DMS53 treated with DMSO at 0.1 percent for 48 hours (cell line): ENCODE data around the gene KLHL8.
A peak's percentile ranks its signal among the peaks of the same experiment; 100 is the strongest.
"Not testable (repeated sequence)": the region's sequence is repeated elsewhere in the genome, so short reads cannot be mapped to it uniquely, and the experiment has no call there.

Experiments
- DNase-seq: peaks from one replicate; lab custom pipeline; 2025; ENCODE audit not compliant: unreplicated experiment; lab: John Stamatoyannopoulos, UW

The KLHL8 gene

GRCh38 chr4:87228262-87228860 lies 7.9 kb upstream of the KLHL8 start:
- no peak for DNase-seq

- DNase-seq: no peak
Observed at GRCh38 chr4:87227751-87228151, 7.3 kb upstream of the KLHL8 start.

- DNase-seq: no peak
Observed at GRCh38 chr4:87225936-87226335, 5.5 kb upstream of the KLHL8 start.

- no peak for DNase-seq
Observed at GRCh38 chr4:87224141-87224923, 3.9 kb upstream of the KLHL8 start.

GRCh38 chr4:87219632-87220093 lies 755 bp downstream of the KLHL8 start:
- no peak for DNase-seq

GRCh38 chr4:87217235-87217763 lies 3.1 kb downstream of the KLHL8 start:
- not testable (repeated sequence) for DNase-seq

GRCh38 chr4:87216469-87216868 lies 3.9 kb downstream of the KLHL8 start:
- DNase-seq: no peak

GRCh38 chr4:87213421-87214075 lies 6.9 kb downstream of the KLHL8 start:
- DNase-seq: no peak

GRCh38 chr4:87211249-87211952 lies 9.0 kb downstream of the KLHL8 start:
- DNase-seq: no peak

- no peak for DNase-seq
Observed at GRCh38 chr4:87209696-87210095, 10.7 kb downstream of the KLHL8 start.

GRCh38 chr4:87209182-87209581 lies 11.2 kb downstream of the KLHL8 start:
- DNase-seq: no peak

GRCh38 chr4:87204559-87204958 lies 15.9 kb downstream of the KLHL8 start:
- no peak for DNase-seq

- DNase-seq: no peak
Observed at GRCh38 chr4:87196927-87197326, 23.5 kb downstream of the KLHL8 start.

- no peak for DNase-seq
Observed at GRCh38 chr4:87196146-87196545, 24.3 kb downstream of the KLHL8 start.

- DNase-seq: no peak
Observed at GRCh38 chr4:87193958-87194675, 26.3 kb downstream of the KLHL8 start.

GRCh38 chr4:87192145-87192919 lies 28.1 kb downstream of the KLHL8 start:
- no peak for DNase-seq

GRCh38 chr4:87188932-87189331 lies 31.5 kb downstream of the KLHL8 start:
- DNase-seq: no peak

- DNase-seq: peak; percentile 21
Observed at GRCh38 chr4:87188048-87188447, 32.4 kb downstream of the KLHL8 start.

GRCh38 chr4:87185146-87185870 lies 35.1 kb downstream of the KLHL8 start:
- no peak for DNase-seq
